ENCODE data around the gene ACKR1.

DNA sequence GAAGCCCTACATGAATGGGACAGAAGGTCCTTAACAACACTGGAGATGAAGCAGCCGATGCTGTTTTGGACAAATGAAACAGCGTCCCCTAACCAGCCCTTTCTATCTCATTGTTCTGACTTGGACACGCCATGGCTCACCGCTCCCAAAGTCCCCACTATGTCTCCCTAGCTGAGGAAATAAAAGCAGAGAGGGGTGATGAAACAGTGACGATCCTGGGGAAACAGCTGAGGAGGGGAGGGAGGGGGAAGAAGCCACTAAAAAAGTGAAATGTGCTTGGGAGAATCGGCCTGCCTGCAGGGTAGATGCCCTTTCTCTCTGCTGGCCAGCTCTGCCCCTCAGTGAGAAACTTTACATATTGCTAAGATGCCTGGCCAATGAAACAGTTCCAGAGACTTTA, 1.1 kb upstream of the ACKR1 start:
- no peak for TF ChIP-seq POLR2A (IDR thresholded peaks at IDR 0.05)
- TF ChIP-seq, protein P1, sequence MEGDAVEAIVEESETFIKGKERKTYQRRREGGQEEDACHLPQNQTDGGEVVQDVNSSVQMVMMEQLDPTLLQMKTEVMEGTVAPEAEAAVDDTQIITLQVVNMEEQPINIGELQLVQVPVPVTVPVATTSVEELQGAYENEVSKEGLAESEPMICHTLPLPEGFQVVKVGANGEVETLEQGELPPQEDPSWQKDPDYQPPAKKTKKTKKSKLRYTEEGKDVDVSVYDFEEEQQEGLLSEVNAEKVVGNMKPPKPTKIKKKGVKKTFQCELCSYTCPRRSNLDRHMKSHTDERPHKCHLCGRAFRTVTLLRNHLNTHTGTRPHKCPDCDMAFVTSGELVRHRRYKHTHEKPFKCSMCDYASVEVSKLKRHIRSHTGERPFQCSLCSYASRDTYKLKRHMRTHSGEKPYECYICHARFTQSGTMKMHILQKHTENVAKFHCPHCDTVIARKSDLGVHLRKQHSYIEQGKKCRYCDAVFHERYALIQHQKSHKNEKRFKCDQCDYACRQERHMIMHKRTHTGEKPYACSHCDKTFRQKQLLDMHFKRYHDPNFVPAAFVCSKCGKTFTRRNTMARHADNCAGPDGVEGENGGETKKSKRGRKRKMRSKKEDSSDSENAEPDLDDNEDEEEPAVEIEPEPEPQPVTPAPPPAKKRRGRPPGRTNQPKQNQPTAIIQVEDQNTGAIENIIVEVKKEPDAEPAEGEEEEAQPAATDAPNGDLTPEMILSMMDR (IDR thresholded peaks at IDR 0.05): no peak
